ENCODE measurements around the gene RERE. TPM values are rescaled to one million over a fixed set of nuclear protein-coding genes. Genes with fewer than 3 reads are reported as not detected.

Gene RERE
- total RNA-seq, 2 experiments from 2014 or later, result 73.1 to 211 TPM

DNA sequence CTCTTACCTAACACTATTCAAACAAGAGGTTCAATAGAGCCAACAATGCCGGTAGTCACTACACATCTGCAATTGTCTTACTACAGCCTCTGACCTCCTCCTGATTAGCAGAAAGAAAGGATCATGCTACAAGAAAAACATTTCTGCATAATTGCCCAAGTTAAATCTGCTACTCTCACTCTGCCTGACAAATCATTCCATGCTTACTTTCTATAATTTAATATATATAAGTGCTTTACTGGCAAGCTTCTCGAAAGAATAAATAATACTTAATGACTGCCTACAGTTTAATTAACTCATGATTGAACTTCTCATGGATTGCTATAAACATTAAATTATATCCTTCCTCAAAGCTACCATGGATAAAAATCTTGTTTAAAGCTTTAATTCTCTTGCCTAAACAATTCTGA, 343.5 kb downstream of the RERE start:
- Histone ChIP-seq H3K4me1 (ENCODE audit: insufficient read depth, low read length, poor library complexity, severe bottlenecking) (peaks cover 83% of the 10 kb centered on the region), H3K9me2 (ENCODE audit: insufficient read depth, low read length) (no peaks in the 10 kb centered on the region), H3K27ac (ENCODE audit: low read depth, low read length, poor library complexity, severe bottlenecking) (peak overlapping the region; percentile 84), H3K4me2 (ENCODE audit: low read length) (peak overlapping the region; percentile 82), H4K20me1 (ENCODE audit: insufficient read depth, low read length) (no peaks in the 10 kb centered on the region), H2AFZ (ENCODE audit: low read length) (no peak overlapping the region), H3K4me3 (ENCODE audit: low read depth, low read length, poor library complexity, severe bottlenecking) (peak overlapping the region; percentile 52), H3K79me2 (ENCODE audit: insufficient read depth, low read depth, low read length) (peaks cover 72% of the 10 kb centered on the region; the same call in 1 of the 2 replicates), H3K9me3 (ENCODE audit: low read length) (no peaks in the 10 kb centered on the region), H3K36me3 (ENCODE audit: insufficient read depth, low read length) (no peaks in the 10 kb centered on the region; the same call in 1 of the 2 replicates)
- ChIA-PET CTCF (ENCODE audit: unreplicated experiment) (interaction anchor here (1.0 to 1.2 kb wide), 2 partner anchors 20 to 47 kb away, joined by 3 read pairs; no protein-coding TSS in a partner anchor), POLR2A (interaction anchor here (0.7 to 3.3 kb wide), 10 partner anchors 9 to 96 kb away, joined by 3 to 18 read pairs (median 6); no protein-coding TSS in a partner anchor)
- TF ChIP-seq, protein P1, sequence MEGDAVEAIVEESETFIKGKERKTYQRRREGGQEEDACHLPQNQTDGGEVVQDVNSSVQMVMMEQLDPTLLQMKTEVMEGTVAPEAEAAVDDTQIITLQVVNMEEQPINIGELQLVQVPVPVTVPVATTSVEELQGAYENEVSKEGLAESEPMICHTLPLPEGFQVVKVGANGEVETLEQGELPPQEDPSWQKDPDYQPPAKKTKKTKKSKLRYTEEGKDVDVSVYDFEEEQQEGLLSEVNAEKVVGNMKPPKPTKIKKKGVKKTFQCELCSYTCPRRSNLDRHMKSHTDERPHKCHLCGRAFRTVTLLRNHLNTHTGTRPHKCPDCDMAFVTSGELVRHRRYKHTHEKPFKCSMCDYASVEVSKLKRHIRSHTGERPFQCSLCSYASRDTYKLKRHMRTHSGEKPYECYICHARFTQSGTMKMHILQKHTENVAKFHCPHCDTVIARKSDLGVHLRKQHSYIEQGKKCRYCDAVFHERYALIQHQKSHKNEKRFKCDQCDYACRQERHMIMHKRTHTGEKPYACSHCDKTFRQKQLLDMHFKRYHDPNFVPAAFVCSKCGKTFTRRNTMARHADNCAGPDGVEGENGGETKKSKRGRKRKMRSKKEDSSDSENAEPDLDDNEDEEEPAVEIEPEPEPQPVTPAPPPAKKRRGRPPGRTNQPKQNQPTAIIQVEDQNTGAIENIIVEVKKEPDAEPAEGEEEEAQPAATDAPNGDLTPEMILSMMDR (conservative IDR thresholded peaks at IDR 0.05; ENCODE audit: low read length), result no peak
- no peak for TF ChIP-seq EZH2phosphoT487 (IDR thresholded peaks at IDR 0.05; ENCODE audit: borderline replicate concordance, low read depth, low read length)
- BruUV-seq (replicated peaks), result no TSS peak
- DNase-seq (ENCODE audit: low spot score), result no peak
- intact Hi-C loops (cut with micrococcal nuclease; ENCODE audit: unreplicated experiment), result loop anchor here (2.0 to 5.0 kb wide), 4 partner anchors 21 to 58 kb away; no protein-coding TSS in a partner anchor

DNA sequence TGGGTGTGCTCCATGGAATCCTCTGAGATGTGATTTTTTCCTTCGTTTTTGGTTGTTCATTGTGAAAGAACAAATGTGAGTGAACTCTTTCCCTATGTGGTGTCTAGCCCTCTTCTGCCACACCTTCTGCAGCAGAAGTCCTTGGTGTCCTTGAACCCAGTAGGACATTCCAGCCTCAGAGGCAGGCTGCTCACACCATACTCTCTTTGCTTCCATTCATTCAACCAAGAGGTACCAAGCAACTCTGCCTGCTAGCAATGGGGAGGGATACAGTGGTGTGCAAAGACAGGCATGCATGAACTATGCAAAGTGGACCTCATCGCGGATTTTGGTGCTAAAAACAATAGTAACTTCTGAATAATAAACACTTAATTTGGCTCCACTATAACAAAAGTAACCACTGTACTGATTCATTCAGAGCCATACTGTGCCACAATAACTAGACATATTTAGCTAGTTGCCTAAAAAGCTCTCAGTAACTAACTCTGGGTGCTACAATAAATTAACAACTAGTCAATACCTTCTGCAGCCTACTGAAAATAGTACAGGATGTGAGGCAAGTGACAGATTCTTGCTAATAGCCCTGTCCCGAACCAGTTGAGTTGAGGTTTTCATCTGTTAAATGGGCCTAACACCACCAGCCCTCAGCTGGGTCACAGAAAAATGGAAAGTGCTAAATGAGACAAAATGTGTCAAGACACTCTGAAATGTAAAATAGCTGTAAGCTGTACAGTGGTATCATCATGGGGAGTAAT, 344.1 kb downstream of the RERE start:
- H3K9me2 ChIP-seq (ENCODE audit: insufficient read depth, low read length), result no peaks in the 10 kb centered on the region
- BruUV-seq (replicated peaks), result no TSS peak
- POLR2A ChIA-PET, result interaction anchor here (0.7 to 3.3 kb wide), 16 partner anchors 9 to 166 kb away, joined by 3 to 18 read pairs (median 4); no protein-coding TSS in a partner anchor

More for the DNA sequence above, 344.1 kb downstream of the RERE start:
- H3K4me3 ChIP-seq (ENCODE audit: low read depth, low read length, poor library complexity, severe bottlenecking), result peak overlapping the region; percentile 52
- no peaks in the 10 kb centered on the region for H4K20me1 ChIP-seq (ENCODE audit: insufficient read depth, low read length)
- intact Hi-C loops (cut with micrococcal nuclease; ENCODE audit: unreplicated experiment), result loop anchor here (2.0 to 5.0 kb wide), 4 partner anchors 22 to 59 kb away; no protein-coding TSS in a partner anchor
- CTCF ChIA-PET (ENCODE audit: unreplicated experiment), result interaction anchor here (1.2 to 1.5 kb wide), 2 partner anchors 10 to 21 kb away, joined by 3 to 5 read pairs; no protein-coding TSS in a partner anchor
- peak overlapping the region; percentile 84 for H3K27ac ChIP-seq (ENCODE audit: low read depth, low read length, poor library complexity, severe bottlenecking)
- no peaks in the 10 kb centered on the region; the same call in 1 of the 2 replicates for H3K36me3 ChIP-seq (ENCODE audit: insufficient read depth, low read length)
- no peak for TF ChIP-seq EZH2phosphoT487 (IDR thresholded peaks at IDR 0.05; ENCODE audit: borderline replicate concordance, low read depth, low read length)
- TF ChIP-seq, protein P1 (conservative IDR thresholded peaks at IDR 0.05; ENCODE audit: low read length), result no peak
- peak; percentile 50 for DNase-seq (ENCODE audit: low spot score)
- H2AFZ ChIP-seq (ENCODE audit: low read length), result no peak overlapping the region
- H3K9me3 ChIP-seq (ENCODE audit: low read length), result no peaks in the 10 kb centered on the region
- H3K4me2 ChIP-seq (ENCODE audit: low read length), result peak overlapping the region; percentile 82
- H3K4me1 ChIP-seq (ENCODE audit: insufficient read depth, low read length, poor library complexity, severe bottlenecking), result peaks cover 82% of the 10 kb centered on the region
- H3K79me2 ChIP-seq (ENCODE audit: insufficient read depth, low read depth, low read length), result peaks cover 70% of the 10 kb centered on the region

Data from OCI-LY7 (cell line).